GM12874 (cell line): ENCODE measurements around the gene SDCCAG8.

Experiments
- CTCF ChIP-seq: IDR thresholded peaks from 2 replicates; pipeline ENCODE4 v1.5.1; 2011; ENCODE audit warnings: low read depth, mild to moderate bottlenecking, control low read depth, low read length, moderate library complexity; ENCODE audit not compliant: insufficient read depth

The SDCCAG8 gene

GRCh38 chr1:243428617-243429342 lies 172.9 kb downstream of the SDCCAG8 start:
- no peak for TF ChIP-seq CTCF

- no peak for TF ChIP-seq CTCF
Observed at GRCh38 chr1:243431591-243431990, 175.8 kb downstream of the SDCCAG8 start.

- no peak for TF ChIP-seq CTCF
Observed at GRCh38 chr1:243432136-243432535, 176.3 kb downstream of the SDCCAG8 start.

- no peak for TF ChIP-seq CTCF
Observed at GRCh38 chr1:243433737-243434370, 178.0 kb downstream of the SDCCAG8 start.

- TF ChIP-seq CTCF: no peak
Observed at GRCh38 chr1:243434594-243434993, 178.8 kb downstream of the SDCCAG8 start.

- TF ChIP-seq CTCF: 0 out of 2 replicates have a peak, but pooled peaks have one; percentile 7
Observed at GRCh38 chr1:243435836-243436235, 180.0 kb downstream of the SDCCAG8 start.

- no peak for TF ChIP-seq CTCF
Observed at GRCh38 chr1:243438146-243438545, 182.3 kb downstream of the SDCCAG8 start.
